Subcutaneous adipose tissue (tissue), 4 donors: ENCODE data around the gene TBL3. TPM values are rescaled to one million over a fixed set of nuclear protein-coding genes. Genes with fewer than 3 reads are reported as not detected.

ENCODE experiments used
- CTCF ChIP-seq: fragments of 450-650 bp; IDR thresholded peaks from one replicate; pipeline ENCODE4 v1.5.1; 2016; ENCODE audit warnings: low read depth, mild to moderate bottlenecking, control low read depth, antibody characterized with exemption, moderate library complexity
- total RNA-seq, 4 donors: library from RNA; depleted of rRNA; stranded (reverse); fragments of >200 nt; gene quantifications; one replicate each; pipeline ENCODE4 v1.1.0, GENCODE V29; 2016

TBL3 gene
- total RNA-seq, 4 donors from 2014 or later = 20.9 to 30.6 (median 26.6) TPM

GRCh38 chr16:2003827-2004641 is 32.2 kb downstream of the TBL3 start:
- TF ChIP-seq CTCF = no peak

- no peak for TF ChIP-seq CTCF
Measured at GRCh38 chr16:2004795-2005517, 33.1 kb downstream of the TBL3 start.

- TF ChIP-seq CTCF = no peak
Measured at GRCh38 chr16:2005646-2006045, 33.8 kb downstream of the TBL3 start.

- TF ChIP-seq CTCF = no peak
Measured at GRCh38 chr16:2006317-2006716, 34.5 kb downstream of the TBL3 start.

DNA sequence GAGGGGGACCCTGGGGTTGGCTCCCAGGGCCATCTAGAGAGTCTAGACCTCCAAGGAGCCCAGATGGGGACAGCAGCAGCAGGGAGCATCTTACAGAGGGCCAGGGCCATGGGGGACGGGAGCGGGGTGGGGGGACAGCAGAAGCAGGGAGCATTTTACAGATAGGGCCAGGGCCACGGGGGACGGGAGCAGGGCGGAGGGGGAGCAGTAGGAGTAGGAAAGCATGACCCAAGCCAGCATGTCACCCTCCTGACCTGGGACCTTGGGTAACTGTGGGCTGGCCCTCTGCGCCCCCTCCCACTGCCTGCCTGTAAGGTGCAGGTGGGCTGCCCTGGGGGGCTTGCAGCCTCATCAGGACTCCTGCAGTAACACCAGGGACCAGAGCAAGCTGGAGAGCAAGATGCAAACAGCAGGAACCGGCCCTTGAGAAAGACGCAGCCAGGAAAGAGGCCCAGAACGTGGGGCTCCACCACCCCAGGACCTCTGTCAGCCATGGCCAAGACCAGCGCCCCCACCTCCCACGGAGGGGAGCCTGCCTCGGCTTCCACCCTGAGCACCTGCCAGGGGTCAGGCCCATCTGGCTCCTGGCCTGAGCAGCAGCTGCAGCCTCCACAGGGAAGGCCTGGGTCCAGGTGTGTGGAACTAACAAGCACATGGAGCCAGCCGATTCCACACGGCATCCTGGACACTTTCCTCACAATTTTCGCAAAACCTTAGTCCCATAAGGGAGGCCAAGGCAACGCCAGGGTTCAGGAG is 35.4 kb downstream of the TBL3 start:
- no peak for TF ChIP-seq CTCF

- no peak for TF ChIP-seq CTCF
Measured at GRCh38 chr16:2008009-2008526, 36.2 kb downstream of the TBL3 start.

- no peak for TF ChIP-seq CTCF
Measured at GRCh38 chr16:2008631-2009163, 36.8 kb downstream of the TBL3 start.
